Ovary (tissue), 3 donors: ENCODE measurements around the gene CELA3B.
"Not testable (repeated sequence)": the region's sequence is repeated elsewhere in the genome, so short reads cannot be mapped to it uniquely, and the experiment has no call there.

ENCODE experiments used
- EP300 ChIP-seq: sonication (generic); formaldehyde crosslinking; IDR thresholded peaks from one replicate; pipeline ENCODE4 v1.6.1; 2017; ENCODE audit warnings: antibody characterized with exemption
- POLR2A ChIP-seq: fragments of 450-650 bp; IDR thresholded peaks from one replicate; pipeline ENCODE4 v1.6.1; 2017; ENCODE audit warnings: antibody characterized with exemption, mild to moderate bottlenecking, moderate library complexity
- TF ChIP-seq, protein P1 (sequence below), 3 donors: fragments of 450-650 bp in 2 of 3; fragments of 200-600 bp in 1 of 3; IDR thresholded peaks; one replicate each; pipeline versions ENCODE4 v1.5.1 to v1.8.0; 2016 to 2022; ENCODE audit warnings: antibody characterized with exemption in 3 of 3, mild to moderate bottlenecking in 1 of 3
- donor health status: DM: no; HTN: no; CAD: no.

DNA sequence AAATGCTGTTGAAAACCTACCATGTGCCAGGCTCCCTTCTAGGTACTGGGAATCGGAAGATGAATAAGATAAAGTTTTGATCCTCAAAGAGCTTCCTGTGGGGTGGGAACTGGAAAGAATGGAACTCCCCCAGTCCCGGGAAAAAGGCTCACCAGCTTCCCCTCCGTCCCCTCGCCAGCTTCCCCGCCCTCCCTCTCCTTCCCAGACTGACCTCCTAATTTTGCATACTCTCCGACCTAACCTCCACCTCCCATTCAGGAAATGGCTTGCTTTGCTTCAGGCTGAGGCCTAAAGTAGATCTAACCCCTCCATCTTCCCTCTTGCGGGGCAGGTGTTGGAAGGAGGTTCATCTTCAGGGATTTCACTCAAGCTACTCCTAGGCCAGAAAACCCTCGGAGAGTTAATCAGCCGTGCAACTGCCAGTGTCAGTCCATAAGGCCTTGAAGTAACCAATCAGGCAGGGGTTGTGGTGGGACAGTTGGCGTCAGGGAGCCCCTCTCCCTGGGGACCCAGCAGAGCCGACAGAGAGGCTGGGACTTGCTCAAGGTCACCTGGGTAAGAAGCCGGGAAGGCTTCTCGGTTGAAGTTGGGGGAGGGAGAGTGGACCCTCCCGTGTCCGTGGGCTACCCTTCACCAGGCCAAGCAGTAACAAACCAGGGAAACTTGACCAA lies 21.9 kb downstream of the CELA3B start:
- TF ChIP-seq EP300, POLR2A: not testable (repeated sequence)
- TF ChIP-seq, protein P1, sequence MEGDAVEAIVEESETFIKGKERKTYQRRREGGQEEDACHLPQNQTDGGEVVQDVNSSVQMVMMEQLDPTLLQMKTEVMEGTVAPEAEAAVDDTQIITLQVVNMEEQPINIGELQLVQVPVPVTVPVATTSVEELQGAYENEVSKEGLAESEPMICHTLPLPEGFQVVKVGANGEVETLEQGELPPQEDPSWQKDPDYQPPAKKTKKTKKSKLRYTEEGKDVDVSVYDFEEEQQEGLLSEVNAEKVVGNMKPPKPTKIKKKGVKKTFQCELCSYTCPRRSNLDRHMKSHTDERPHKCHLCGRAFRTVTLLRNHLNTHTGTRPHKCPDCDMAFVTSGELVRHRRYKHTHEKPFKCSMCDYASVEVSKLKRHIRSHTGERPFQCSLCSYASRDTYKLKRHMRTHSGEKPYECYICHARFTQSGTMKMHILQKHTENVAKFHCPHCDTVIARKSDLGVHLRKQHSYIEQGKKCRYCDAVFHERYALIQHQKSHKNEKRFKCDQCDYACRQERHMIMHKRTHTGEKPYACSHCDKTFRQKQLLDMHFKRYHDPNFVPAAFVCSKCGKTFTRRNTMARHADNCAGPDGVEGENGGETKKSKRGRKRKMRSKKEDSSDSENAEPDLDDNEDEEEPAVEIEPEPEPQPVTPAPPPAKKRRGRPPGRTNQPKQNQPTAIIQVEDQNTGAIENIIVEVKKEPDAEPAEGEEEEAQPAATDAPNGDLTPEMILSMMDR (IDR thresholded peaks at IDR 0.05): not testable (repeated sequence)
